HG03469 (cell line): ENCODE results near the gene CASTOR1.

Experiments
- ATAC-seq: cut with Tn5 transposase; IDR thresholded peaks from one replicate; pipeline ENCODE4 v1.9.1; 2021; ENCODE audit warnings: mild to moderate bottlenecking, moderate library complexity, moderate number of reproducible peaks; ENCODE audit not compliant: unreplicated experiment

CASTOR1 gene

DNA sequence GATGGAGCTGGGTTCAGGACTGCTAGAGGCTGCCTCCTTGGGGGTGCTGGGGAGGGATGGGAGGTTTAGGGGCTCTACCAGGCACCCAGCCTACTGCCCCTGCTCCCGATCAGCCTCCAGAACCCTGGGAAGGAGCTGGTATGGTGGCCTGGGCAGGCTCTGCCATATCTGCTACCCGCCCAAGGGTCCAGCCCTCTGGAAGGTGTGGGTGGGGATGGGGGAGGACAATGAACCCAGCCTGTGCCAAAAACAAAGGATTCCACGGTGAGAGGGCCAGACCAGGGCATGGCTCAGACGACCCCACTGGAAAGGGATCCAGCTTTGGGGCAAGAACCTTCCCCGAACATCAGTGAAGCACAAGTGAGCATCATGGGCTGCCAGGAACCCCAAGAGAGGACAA is 3.0 kb downstream of the CASTOR1 start:
- no peak for ATAC-seq

DNA sequence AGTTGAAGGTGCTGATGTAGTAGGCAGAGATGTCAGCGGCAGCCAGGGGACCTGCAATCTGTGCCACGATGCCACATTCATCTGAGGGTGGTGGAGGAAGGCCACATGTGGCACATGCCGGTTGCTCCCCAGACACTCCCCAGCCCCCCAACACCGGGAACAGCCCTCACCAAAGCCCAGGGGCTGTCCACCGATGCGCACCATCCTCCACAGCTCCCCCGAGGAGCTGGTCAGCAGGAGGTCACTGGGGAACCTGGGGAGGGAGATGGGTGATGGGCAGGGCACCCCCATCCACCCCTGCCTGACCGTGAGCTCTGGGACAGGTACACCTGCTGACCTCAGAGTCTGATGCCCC is 3.5 kb downstream of the CASTOR1 start:
- ATAC-seq, result no peak

DNA sequence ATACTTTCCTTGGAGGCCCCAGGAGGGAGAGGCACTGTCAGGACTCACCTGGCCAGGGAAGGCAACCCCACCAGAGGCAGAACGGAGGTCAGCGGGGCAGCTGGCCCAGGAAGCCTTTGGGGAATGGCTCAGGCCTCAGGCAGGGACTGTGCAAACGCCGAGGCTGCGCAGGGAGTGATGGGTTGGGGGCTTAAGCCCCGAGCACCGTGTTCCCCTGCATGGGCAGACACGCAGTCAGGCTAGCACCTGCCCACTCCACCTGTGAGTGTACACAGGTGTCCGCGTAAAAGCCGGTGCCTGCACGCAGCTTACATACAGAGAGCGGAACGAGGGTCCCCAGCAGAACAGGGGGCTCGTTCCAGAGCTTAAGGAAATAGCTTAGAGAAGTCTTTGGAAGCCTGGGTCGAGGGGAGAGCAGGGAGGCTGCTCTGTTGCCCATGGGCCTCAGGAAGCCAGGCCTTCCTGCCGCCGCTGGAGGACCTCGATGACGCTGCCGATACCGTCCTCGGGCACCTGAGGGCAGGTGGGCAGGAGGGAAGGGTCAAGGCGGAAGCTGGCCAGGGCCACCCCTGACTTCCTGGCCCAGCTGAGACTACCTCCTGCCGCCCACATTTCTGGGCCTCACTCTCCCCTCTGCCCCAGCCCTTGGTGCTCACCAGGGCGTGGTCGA is 4.0 kb downstream of the CASTOR1 start:
- ATAC-seq, result no peak

DNA sequence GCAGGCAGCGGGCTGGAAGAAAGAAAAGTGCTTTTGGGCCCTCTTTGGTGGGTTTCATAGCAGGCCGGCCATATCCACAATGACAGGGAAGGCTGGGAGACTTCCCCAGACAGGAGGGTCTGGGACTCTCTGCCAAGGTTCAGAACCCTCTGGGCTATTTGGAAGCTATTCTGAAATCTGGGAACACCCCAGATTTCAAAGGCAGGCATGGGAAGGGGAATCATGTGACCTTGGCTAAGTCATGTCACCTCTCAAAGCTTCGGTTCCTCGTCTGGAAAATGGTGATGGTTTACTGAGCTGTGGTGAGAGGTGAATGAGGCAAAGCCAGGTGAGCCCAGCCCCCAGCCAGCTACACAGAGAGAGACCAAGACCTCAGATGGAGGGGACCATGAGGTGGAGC is 4.6 kb downstream of the CASTOR1 start:
- no peak for ATAC-seq

DNA sequence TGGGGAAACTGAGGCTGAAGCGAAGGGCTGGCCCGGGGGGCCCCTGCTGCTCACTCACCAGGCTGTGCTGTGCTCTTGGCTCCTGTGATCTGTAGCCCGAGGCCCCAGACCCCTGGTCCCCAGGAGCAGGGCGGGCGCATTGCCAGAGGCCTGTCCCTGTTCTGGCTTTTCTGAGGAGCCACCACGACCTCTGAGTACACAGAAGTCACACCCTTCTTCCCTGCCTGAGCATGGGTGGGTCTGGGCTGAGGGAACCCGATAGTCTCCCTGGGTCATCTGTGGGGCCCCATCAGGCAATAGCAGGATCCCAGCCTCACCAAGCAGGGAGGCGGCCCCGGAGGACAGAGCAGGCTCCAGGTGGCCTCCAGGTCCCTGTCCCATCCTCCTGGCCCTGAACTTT is 5.1 kb downstream of the CASTOR1 start:
- ATAC-seq, result no peak

DNA sequence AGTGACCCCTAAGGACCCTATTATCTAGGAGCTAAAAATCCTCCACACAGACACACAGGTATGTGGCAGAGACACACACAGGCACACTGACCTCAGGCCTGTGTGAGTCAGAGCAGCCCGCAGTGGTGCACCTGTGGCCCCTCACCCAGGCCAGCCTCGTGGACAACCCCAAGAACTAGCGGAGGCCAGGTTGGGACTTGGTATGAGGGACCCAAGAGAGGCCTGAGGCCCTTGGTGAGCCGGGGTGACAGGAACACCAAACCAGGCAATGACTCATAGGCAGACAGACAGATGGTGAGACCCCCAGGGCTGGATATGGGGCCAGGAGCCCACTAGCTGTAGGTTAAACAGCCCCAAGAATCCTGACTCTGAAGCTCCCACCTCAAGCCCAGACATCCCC is 6.0 kb downstream of the CASTOR1 start:
- ATAC-seq, result no peak

DNA sequence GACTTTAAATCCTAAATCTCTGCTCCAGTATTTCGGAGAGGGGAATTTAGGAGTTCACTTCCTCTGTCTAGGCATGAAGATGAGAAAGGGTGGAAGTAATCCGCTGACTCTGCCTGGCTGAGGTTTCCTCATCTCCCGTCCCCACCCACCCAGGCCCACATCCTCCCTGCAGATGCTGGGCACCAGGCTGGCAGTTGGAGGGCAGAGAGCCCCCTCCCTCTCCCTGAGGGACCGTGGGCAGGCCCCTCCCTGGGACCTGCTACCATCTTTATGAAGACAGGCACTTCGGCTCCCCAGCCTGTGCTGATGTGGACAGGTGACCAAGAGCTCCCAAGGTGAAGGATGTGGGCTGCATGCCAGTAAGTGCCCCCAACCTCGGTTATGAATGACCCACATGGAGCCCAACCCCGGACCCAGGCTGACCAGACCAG is 6.7 kb downstream of the CASTOR1 start:
- no peak for ATAC-seq

DNA sequence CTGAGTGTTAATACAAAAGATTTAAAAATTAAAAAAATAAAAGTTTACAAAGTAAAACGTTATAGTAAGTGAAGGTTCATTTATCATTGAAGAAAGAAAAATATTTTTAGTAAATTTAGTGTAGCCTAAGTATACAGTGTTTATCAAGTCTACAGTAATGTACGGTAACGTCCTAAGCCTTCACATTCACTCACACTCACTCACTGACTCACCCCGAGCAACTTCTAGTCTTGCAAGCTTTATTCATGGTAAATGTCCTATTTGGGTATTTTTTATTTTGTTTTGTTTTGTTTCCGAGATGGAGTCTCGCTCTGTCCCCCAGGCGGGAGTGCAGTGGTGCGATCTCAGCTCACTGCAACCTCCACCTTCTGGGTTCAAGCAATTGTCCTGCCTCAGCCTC is 8.8 kb downstream of the CASTOR1 start:
- ATAC-seq, result no peak

DNA sequence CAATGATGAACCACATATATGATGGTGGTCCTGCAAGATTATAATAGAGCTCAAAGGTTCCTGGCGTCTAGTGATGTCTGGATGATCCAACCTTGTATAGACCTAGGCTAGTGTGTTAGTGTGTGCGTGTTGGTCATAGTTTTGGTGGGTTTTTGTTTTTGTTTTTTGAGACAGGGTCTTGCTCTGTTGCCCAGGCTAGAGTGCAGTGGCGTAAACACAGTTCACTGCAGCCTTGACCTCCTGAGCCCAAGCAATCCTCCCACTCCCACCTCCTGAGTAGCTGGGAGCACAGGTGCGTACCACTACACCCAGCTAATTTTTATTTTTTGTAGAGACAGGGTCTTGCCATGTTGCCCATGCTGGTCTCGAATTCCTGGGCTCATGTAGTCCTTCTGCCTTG is 9.4 kb downstream of the CASTOR1 start:
- ATAC-seq, result no peak

DNA sequence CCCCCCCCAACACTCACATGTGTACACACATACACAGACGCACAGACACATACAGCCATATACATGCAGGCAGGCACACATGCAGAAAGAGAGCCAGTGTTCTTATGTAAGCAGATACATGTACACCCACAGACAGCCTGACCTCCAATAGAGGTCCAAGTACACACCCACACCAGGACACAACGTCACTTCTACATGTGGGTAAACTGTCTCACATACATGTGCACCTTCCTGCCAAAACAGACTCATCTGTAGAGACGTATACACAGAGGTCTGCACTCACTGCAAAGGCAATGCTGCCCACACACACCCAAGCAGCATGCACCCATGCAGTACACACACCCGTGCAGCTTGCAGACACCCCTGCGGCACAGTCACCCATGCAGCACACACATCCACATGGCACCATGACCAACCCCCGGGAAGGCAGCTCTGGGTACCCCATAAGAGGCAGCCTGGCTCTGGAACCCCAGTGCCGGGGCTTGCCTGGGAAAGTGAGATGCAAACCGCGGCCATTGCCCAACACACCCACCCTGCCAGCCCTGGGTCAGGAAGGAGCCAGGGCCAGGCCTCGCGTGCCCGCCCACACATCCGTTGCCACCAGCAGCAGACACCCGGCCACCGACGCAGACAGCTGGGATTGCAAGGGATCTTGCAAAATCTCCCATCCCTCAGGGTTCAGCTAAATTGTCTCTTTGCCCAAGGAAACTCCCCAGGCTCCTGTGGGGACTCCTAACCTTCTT is 10.1 kb downstream of the CASTOR1 start:
- ATAC-seq, result no peak

DNA sequence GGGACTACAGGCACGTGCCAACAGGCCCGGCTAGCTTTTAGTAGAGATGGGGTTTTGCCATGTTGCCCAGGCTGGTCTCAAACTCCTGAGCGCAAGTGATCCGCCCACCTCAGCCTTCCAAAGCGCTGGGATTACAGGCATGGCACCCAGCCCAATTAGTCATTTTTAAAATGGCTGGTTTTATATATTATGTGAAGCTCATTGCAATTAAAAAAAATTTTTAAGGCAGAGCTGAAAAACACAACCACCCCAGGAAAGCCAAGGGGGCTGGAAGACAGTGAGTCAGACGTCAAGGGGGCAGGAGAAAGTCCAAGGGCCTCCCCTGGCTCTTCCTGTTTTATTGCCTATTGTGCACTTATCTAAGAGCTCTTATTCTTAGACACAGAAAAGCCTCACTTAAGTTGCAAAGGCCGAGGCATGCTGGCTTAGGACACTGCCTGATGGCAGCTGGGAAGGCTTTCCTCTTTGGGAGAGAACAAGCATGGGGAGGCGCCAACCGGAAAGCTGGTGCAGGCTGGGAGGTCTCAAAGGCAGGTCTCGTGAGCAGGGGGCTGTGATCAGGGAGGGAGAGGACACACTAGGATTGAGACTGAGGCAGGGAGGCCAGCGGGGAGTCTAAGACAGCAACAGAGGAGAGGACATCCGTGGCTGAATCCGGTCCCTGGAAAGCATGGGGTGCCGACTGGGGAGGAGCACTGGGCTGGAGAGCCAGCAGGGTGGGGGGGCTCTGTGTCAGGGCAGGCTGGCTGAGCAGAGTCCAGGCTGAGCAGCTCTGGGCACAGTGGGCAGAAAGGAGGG is 11.6 kb downstream of the CASTOR1 start:
- no peak for ATAC-seq

DNA sequence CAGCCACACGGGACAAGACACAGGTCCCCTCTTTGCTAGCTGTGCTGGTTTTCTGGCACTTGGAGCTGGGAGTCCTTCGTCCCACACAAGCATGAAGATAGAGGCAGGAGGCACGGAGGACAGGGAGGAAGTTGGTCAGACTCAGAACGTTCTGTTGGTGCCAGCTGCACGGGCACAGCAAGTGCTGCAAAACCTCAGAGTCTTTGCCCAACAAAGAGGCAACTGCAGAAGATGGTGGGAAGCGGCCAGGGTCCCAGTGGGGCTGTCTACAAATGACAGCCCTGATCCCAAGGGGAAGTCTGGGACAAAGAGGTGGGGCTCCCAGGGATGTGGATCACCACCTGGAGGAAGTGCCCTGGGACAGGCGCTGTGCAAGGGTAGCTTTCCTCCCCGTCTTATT is 13.3 kb downstream of the CASTOR1 start:
- ATAC-seq, result no peak

DNA sequence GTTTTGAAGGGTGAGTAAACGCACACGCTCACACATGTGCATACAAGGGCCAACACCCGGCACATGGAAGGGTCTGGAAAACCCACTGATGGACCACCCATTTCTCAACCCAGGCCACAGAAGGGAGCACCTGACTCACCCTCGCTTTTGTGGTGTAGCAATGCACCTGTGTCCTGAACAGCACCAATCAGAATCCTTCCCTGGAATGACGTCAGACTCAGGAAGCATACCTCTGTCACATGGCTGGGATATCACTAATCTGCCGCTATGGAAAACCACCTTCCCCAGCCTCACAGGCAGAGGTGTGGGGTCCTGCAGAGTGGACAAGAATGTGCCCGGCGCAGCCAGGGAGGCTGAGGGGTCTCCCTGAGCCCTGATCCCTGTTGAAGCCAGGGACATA is 13.7 kb downstream of the CASTOR1 start:
- ATAC-seq, result no peak

DNA sequence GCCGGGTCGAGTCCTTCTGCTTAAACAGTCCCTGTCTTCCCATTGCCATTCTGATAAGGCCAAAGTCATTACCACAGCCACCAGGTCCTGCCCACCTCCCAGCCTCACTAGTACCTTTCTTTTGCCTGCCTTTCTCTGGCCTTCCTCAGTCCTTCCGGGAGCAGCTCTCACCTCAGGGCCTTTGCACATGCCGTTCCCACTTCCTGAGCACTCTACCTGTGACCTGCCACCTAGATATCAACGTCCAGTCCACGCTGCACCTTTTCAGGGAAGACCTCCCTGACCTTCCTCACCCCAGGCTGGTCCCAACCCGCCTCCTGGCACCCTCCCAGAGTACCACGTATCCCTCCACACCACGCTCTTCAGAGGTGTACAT is 14.9 kb downstream of the CASTOR1 start:
- ATAC-seq, result no peak

DNA sequence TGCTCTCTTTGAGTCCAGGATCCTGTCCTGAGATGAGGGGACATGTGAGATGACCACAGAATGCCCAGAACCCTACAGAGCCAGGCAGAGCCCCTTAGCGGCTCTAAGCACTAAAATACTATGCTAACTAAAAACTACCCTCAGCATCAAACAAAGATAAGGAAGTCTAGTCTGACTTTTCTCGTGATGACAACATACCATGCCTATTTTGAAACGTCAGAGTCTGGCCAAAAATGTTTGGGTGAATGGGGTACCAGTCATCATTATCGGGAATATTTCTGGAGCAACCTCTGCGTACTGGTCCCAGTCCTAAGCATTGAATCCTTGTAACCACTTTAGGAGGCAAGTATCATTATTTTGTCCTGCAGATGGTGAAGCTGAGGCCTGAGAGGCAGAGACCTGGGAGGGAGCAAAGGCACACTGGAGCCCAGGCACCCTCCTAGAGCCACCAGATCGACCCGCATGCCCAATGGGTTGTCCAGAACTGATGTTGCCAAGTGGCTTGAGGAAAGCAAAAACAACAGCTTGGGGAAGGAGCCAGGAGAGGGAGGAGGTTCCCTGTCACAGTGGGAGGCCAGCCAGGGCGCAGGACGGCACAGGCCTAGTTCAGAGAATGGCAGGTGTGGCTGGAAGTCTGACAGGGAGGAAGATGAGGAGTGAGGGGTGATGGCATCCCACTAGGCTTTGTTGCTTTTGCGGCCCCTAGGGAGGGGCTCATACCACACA is 15.4 kb downstream of the CASTOR1 start:
- ATAC-seq, result no peak

DNA sequence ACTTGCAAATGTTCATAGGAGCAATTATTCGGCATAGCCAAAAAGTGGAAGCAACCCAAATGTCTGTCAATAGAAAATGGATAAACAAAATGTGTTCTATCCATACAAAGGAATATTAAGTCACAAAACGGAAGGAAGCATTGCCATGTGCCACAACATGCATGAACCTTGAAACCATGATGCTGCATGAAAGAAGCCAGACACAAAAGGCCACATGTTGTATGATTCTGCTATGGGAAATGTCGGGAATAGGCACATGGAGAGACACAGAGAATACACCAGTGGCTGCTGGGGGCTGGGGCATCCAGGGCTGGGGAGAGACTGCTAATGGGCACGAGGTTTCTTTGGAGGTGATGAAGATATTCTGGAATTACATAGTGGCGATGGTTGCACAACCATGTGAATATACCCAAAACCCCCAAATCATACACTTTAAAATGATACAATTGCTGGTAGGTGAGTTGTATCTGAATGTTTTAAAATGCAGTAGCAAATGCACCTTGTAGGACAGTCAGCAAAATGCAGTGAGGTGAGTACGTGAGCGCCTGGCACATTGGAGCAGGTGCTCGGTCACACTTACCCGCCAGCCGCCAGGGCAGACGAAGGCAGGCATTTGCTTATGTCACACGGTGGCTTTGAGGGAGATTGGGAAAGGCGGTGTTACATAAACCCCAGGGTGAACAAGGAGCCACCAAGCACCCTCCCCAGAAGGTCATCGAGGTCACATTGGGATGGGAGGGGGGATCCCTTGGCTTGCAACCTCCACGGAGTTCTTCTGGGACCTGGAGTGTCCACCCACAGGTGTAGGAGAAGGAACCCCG is 16.3 kb downstream of the CASTOR1 start:
- ATAC-seq, result no peak

DNA sequence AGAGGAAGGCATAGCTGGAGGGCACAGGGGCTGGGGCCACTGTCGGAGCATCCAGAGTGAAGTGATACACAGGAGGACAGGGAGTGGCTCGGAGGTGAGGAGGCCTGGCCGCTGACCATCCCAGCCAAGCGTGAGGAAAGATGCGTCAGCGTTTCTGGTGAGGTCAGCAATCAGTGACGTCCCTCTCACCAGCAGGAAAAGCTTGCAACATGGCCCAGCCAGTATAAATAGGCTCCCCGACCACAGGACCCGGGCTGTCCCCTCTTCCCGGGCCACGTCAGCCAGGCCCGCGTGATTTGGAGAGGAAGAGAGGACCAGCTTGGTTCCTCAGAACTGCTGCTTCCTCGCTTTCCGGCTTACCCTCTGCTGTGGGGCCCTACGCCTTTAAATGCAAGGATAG is 18.5 kb downstream of the CASTOR1 start:
- ATAC-seq, result no peak

DNA sequence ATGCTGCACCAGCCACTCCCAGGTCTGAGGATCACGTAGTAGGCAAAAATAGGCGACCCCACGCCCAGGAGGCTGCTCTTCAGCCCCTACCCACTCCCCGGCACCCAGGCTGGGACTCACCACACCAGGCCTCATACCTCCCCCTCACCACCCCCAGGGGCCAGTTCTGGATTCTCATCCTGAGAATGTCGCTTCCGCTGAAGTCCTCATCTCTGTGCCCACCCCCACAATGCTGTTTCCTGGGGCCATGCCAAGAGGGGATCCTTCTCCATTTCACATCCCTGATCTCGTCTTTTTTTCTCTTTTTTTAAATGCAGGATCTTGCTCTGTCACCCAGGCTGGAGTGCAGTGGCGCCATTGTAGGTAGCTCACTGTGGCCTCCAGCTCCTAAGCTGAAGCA is 21.0 kb downstream of the CASTOR1 start:
- ATAC-seq, result no peak

DNA sequence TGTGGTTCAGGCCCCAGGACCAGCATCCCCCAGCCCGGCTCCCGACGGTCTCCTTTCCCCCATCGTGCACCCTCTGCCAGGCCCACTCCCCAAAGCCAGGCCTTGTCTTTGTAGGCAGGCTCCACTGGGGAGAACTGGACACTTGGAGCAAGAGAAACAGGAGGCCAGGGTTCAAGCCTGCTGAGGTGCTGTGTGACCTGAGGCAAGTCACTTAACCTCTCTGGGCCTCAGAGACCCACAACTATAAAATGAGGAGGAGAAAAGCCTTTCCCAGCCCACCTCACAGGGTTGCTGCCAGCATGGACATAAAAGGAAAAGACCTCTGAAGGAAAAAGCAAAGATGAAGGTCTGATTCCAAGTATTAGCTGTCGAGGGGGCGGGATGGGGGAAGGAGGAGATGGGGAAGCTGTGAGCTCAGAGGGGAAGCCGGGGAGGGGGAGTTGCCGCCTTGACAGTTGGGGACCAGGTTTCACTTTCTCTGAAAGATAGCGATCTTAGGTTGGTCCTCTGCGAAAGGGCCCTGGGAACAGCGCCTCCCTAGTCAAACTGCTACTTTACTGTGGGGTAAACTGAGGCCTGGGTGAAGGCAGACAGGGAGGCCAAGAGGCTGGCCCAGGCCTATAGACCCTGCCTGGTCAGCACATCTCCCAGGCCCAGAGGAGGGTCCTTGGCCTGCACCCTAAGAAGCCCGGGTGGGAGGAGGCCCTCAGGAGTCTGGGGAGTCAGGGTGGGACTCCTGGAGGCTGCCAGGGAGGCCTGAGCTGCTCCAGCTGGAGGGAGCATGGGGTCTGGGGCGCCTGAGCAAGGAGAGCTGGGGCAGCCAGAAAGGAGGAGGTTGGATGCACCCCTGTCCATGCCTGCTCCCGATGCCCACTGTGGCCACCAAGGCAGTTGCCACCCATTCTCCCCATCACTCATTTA is 21.7 kb downstream of the CASTOR1 start:
- ATAC-seq, result no peak
